ENCODE measurements around the gene PRPH2. TPM values are rescaled to one million over a fixed set of nuclear protein-coding genes. Genes with fewer than 3 reads are reported as not detected.
"Not testable (repeated sequence)": the region's sequence is repeated elsewhere in the genome, so short reads cannot be mapped to it uniquely, and the experiment has no call there.

PRPH2 gene
- total RNA-seq, 4 donors from 2014 or later: 0.38 TPM; not detected in 3

- H3K27ac ChIP-seq: no peak overlapping the region
- H3K4me3 ChIP-seq: no peak overlapping the region
- no peaks in the 10 kb centered on the region for H3K27me3 ChIP-seq
- H3K9me3 ChIP-seq: no peaks in the 10 kb centered on the region
- TF ChIP-seq CTCF (IDR thresholded peaks at IDR 0.05): no peak
- no peak for TF ChIP-seq POLR2AphosphoS5 (IDR thresholded peaks at IDR 0.05)
- TF ChIP-seq EP300 (IDR thresholded peaks at IDR 0.05): no peak
- TF ChIP-seq POLR2A (IDR thresholded peaks at IDR 0.05): no peak
- 81% methylated on average over 5 of the region's 5 CpGs for WGBS
- peaks cover 4% of the 10 kb centered on the region for H3K4me1 ChIP-seq
- no peak for DNase-seq (ENCODE audit: low spot score in 2 of 2)
- H3K36me3 ChIP-seq: peaks cover 85% of the 10 kb centered on the region
Measured at GRCh38 chr6:42690151-42690702, 32.2 kb downstream of the PRPH2 start.

GRCh38 chr6:42689371-42689770 lies 33.0 kb downstream of the PRPH2 start:
- DNase-seq (ENCODE audit: low spot score in 2 of 2): no peak
- 88% methylated on average over 7 of the region's 7 CpGs for WGBS
- peaks cover 4% of the 10 kb centered on the region for H3K4me1 ChIP-seq
- no peak for TF ChIP-seq CTCF (IDR thresholded peaks at IDR 0.05)
- no peak for TF ChIP-seq EP300 (IDR thresholded peaks at IDR 0.05)
- no peak for TF ChIP-seq POLR2A (IDR thresholded peaks at IDR 0.05)
- no peak overlapping the region for H3K27ac ChIP-seq
- H3K27me3 ChIP-seq: no peaks in the 10 kb centered on the region
- H3K9me3 ChIP-seq: no peaks in the 10 kb centered on the region
- H3K4me3 ChIP-seq: no peak overlapping the region
- H3K36me3 ChIP-seq: peaks cover 91% of the 10 kb centered on the region

GRCh38 chr6:42688281-42688680 lies 34.1 kb downstream of the PRPH2 start:
- DNase-seq (ENCODE audit: low spot score in 2 of 2): no peak
- no peak overlapping the region for H3K27ac ChIP-seq
- H3K4me3 ChIP-seq: no peak overlapping the region
- no peaks in the 10 kb centered on the region for H3K4me1 ChIP-seq
- H3K27me3 ChIP-seq: no peaks in the 10 kb centered on the region
- no peaks in the 10 kb centered on the region for H3K9me3 ChIP-seq
- H3K36me3 ChIP-seq: peaks cover 93% of the 10 kb centered on the region
- TF ChIP-seq POLR2AphosphoS5 (IDR thresholded peaks at IDR 0.05) (no peak), EP300 (IDR thresholded peaks at IDR 0.05) (no peak), CTCF (IDR thresholded peaks at IDR 0.05) (no peak), POLR2A (IDR thresholded peaks at IDR 0.05) (no peak)
- WGBS: 57% methylated on average over 3 of the region's 3 CpGs

GRCh38 chr6:42679358-42679757 lies 43.0 kb downstream of the PRPH2 start:
- no peaks in the 10 kb centered on the region for H3K27me3 ChIP-seq
- TF ChIP-seq CTCF (IDR thresholded peaks at IDR 0.05) (no peak), EP300 (IDR thresholded peaks at IDR 0.05) (no peak), POLR2A (IDR thresholded peaks at IDR 0.05) (no peak), POLR2AphosphoS5 (IDR thresholded peaks at IDR 0.05) (no peak)
- no peaks in the 10 kb centered on the region for H3K9me3 ChIP-seq
- H3K4me3 ChIP-seq: no peak overlapping the region
- no peaks in the 10 kb centered on the region for H3K4me1 ChIP-seq
- peaks cover 98% of the 10 kb centered on the region for H3K36me3 ChIP-seq
- no peak overlapping the region for H3K27ac ChIP-seq
- 86% methylated on average over 5 of the region's 5 CpGs for WGBS
- no peak for DNase-seq (ENCODE audit: low spot score in 2 of 2)

GRCh38 chr6:42674780-42675179 lies 47.6 kb downstream of the PRPH2 start:
- no peaks in the 10 kb centered on the region for H3K4me1 ChIP-seq
- no peak overlapping the region for H3K4me3 ChIP-seq
- no peak for DNase-seq (ENCODE audit: low spot score in 2 of 2)
- H3K27ac ChIP-seq: no peak overlapping the region
- H3K36me3 ChIP-seq: peaks cover 99% of the 10 kb centered on the region
- 82% methylated on average over 3 of the region's 3 CpGs for WGBS
- H3K9me3 ChIP-seq: no peaks in the 10 kb centered on the region
- TF ChIP-seq POLR2AphosphoS5 (IDR thresholded peaks at IDR 0.05) (no peak), CTCF (IDR thresholded peaks at IDR 0.05) (no peak), POLR2A (IDR thresholded peaks at IDR 0.05) (no peak), EP300 (IDR thresholded peaks at IDR 0.05) (no peak)
- no peaks in the 10 kb centered on the region for H3K27me3 ChIP-seq

- H3K27ac ChIP-seq; H3K4me1 ChIP-seq; DNase-seq (ENCODE audit: low spot score in 2 of 2); H3K4me3 ChIP-seq; H3K27me3 ChIP-seq; H3K9me3 ChIP-seq: not testable (repeated sequence)
- 82% methylated on average over 6 of the region's 6 CpGs for WGBS
- H3K36me3 ChIP-seq: peaks cover 99% of the 10 kb centered on the region
Measured at GRCh38 chr6:42674368-42674767, 48.0 kb downstream of the PRPH2 start.
